GM12878 (cell line): Measurements from ENCODE around the gene YDJC.

Source experiments
- CTCF ChIP-seq, 3 experiments: IDR thresholded peaks in 2 of 3; conservative IDR thresholded peaks in 1 of 3; 2 replicates each; pipeline ENCODE4 v1.5.1; 2011; ENCODE audit warnings: low read depth in 3 of 3, low read length in 3 of 3, mild to moderate bottlenecking in 3 of 3, control low read depth in 2 of 3, moderate library complexity in 2 of 3, inconsistent platforms in 1 of 3, mixed read lengths in 1 of 3; ENCODE audit not compliant: control insufficient read depth in 2 of 3, insufficient read depth in 1 of 3; ENCODE audit errors: extremely low read depth in 1 of 3
- CUX1 ChIP-seq: IDR thresholded peaks from 2 replicates; pipeline ENCODE4 v1.6.1; 2012; ENCODE audit warnings: improper control_type of control experiment, low read depth, low read length; ENCODE audit not compliant: insufficient replicate concordance
- EZH2 ChIP-seq: IDR thresholded peaks from 2 replicates; pipeline ENCODE4 v1.6.1; 2012; ENCODE audit warnings: low read depth, mild to moderate bottlenecking, control low read depth, inconsistent platforms, low read length, borderline replicate concordance; ENCODE audit not compliant: control insufficient read depth
- MEF2A ChIP-seq: IDR thresholded peaks from 2 replicates; pipeline ENCODE4 v1.6.1; 2011; ENCODE audit warnings: low read depth, mild to moderate bottlenecking, low read length, moderate library complexity; ENCODE audit not compliant: insufficient read depth
- MXI1 ChIP-seq: fragments of 150-350 bp; IDR thresholded peaks from 2 replicates; pipeline ENCODE4 v1.6.1; 2011; ENCODE audit warnings: low read depth, mild to moderate bottlenecking, inconsistent platforms, low read length, improper control_type of control experiment
- RFX5 ChIP-seq: IDR thresholded peaks from 2 replicates; pipeline ENCODE4 v1.6.1; 2011; ENCODE audit warnings: low read depth, low read length, improper control_type of control experiment
- SIN3A ChIP-seq: IDR thresholded peaks from 2 replicates; pipeline ENCODE4 v1.6.1; 2012; ENCODE audit warnings: low read depth, low read length, improper control_type of control experiment
- STAT3 ChIP-seq: IDR thresholded peaks from 2 replicates; pipeline ENCODE4 v1.6.1; 2011; ENCODE audit warnings: low read depth, low read length, improper control_type of control experiment

GRCh38 chr22:21615731-21616130 is 14.1 kb downstream of the YDJC start:
- TF ChIP-seq MXI1 (no peak), EZH2 (no peak), STAT3 (no peak), SIN3A (no peak), CTCF (IDR thresholded peaks at IDR 0.05 in 2 of 3, conservative IDR thresholded peaks at IDR 0.05 in 1 of 3; ENCODE audit: control insufficient read depth in 2 of 3, extremely low read depth in 1 of 3, insufficient read depth in 1 of 3, low read depth in 3 of 3, low read length in 3 of 3) (no peak), RFX5 (no peak), CUX1 (no peak), MEF2A (no peak)
